Left renal cortex interstitium (tissue), 4 donors: ENCODE measurements around the gene TMEM38A. TPM values are rescaled to one million over a fixed set of nuclear protein-coding genes. Genes with fewer than 3 reads are reported as not detected.
"Not testable (repeated sequence)": the region's sequence is repeated elsewhere in the genome, so short reads cannot be mapped to it uniquely, and the experiment has no call there.

Source experiments
- DNase-seq, 4 donors: peaks; one replicate each; pipeline ENCODE4 v3.0.0-alpha.2; 2013; ENCODE audit warnings: low read depth in 4 of 4, low spot score in 2 of 4, missing footprints in 1 of 4
- polyA plus RNA-seq, 4 donors: library from polyadenylated mRNA; unstranded; fragments of 120-200 nt; gene quantifications; one replicate each; pipeline ENCODE4 v1.2.1, GENCODE V29; 2013; ENCODE audit not compliant: insufficient read length in 4 of 4

The TMEM38A gene
- polyA plus RNA-seq, 4 donors, result 6.0 to 12.7 (median 8.8) TPM

DNA sequence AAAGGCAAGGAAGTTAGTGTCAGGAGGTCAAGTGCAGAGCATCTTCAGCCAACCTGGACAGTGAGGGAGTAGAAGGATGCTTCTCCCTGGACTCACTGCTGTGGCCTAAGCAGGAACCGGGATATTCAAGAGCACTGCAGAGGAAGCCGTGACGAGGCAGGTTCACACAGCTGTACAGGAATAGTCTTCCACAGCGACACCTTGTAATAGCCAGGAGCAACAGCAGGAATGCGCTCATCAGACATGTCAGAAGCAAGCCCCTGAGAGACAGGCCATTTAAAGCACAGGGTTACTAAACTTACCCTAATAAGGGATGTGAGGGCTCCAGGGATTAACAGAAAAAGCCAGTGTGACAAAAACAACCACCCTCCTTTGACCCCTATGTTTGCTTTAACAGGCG is 29.5 kb upstream of the TMEM38A start:
- DNase-seq, result no peak

DNA sequence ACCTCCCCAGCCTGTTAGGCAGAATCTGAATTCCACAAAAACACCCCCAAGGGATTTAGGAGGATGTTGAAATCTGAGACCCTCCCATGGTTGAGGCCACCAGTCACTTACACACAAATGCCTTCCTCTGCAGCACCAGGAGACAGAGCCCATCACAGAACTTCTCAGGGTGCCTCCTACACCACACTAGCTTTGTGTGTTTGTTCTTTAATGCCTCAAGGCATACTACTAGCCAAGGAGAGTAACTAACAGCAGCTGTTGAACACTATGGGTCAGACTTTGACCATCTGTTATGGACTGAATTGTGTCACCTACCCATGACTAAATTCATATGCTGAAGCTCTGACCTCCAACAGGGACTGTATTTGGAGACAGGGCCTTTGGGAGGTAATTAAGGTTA is 23.4 kb upstream of the TMEM38A start:
- DNase-seq, result no peak

DNA sequence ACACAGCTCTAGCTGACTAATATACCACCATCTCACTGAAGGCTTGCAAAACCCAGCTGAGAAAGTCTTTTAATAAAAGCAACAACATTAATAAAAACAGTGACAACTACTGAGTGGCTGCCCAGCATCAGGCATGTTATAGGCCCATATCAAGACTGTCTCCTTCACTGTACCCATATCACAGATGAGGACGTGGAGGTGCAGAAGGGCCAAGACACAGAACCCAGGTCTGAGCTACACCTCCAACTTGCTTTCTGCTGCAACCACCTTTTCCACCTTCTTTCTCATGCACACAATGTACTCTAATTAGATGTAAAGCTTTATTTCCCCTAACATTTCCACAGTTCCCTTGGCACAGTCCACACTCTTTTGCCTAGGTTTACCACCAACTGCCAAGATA is 22.3 kb upstream of the TMEM38A start:
- DNase-seq, result no peak

DNA sequence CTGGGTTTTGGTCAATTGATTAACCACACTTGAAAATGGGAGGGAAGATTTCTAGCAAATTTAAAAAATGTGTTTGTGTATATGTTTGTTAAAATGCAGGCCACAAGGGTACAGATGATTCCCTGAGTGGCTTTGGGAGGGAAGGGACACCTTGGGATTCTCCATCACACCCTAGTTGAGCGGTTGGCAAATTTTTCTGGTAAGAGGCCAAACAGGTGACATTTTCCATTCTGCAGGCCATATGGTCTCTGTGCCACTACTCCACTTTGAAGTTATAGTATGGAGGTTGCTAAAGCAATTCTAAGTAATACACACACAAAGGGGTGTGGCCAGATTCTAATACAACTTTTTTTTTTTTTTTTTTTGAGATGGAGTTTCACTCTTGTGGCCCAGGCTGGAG is 20.0 kb upstream of the TMEM38A start:
- no peak for DNase-seq

DNA sequence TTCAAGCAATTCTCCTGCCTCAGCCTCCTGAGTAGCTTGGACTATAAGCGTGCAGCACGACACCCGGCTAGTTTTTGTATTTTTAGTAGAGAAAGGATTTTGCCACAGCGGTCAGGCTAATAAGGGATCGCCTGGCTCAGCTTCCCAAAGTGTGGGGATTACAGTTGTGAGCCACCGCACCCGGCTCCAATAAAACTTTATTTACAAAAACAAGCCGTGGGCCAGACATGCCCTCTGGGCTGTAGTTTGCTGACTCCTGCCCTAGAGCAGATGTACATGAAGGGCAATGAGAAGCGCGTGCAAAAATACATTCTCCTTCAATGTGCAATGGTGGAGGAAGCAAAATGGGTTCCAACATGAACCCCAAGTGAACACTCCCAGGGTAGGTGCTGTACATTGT is 19.2 kb upstream of the TMEM38A start:
- DNase-seq, result no peak

DNA sequence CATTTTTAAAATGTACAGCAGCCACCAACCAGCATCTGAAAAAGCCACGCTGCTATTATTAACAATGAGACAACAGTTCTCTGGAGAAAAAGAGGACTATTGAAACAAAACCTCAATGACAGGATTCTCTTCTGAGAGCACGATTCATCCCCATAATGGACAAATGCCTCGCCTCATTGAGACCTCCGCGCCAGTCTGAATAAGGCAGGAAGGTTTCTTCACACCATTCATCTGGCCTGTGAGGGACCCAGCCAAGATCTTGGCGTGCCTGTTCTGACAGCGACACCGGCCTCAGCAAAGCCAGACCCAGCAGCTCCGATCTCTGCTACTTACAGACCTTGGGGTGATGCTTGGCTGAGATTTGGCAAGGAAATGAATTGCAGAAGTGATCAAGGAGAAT is 15.8 kb upstream of the TMEM38A start:
- DNase-seq, result no peak

DNA sequence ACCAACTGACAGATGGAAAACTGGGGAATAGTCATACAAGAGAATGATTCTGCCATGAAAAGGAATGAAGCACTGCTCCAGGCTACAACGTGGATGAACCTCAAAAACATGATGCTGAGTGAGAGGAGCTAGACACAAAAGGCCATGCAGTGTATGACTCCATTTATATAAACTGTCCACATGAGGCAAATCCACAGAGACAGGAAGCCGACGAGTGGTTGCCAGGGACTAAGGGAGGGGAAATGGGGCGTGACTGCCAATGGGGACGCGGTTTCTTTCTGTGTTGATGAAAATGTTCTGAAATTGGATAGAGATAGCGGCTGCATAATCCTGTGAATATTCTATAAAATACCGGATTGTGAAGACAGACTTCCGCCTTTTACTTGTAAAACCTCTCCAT is 11.2 kb upstream of the TMEM38A start:
- no peak for DNase-seq

DNA sequence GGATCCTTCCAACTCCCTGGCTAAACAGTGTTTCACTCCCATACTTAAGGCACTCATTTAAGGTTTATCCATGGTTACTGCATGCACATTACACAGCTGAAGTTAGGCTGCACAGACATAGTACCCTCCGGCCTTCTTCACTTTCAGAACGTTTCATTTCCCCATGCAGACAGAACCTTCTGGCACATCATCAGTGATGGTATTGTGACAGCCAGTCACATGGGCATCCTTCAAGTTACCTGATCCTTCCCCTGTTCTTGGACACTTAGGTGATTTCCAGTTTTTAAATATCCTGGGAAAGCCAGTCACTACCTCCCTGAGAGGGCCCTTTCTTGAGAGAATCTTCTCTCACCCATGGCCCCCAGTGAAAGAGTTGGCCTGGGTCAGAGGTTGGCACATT is 10.1 kb upstream of the TMEM38A start:
- no peak for DNase-seq

DNA sequence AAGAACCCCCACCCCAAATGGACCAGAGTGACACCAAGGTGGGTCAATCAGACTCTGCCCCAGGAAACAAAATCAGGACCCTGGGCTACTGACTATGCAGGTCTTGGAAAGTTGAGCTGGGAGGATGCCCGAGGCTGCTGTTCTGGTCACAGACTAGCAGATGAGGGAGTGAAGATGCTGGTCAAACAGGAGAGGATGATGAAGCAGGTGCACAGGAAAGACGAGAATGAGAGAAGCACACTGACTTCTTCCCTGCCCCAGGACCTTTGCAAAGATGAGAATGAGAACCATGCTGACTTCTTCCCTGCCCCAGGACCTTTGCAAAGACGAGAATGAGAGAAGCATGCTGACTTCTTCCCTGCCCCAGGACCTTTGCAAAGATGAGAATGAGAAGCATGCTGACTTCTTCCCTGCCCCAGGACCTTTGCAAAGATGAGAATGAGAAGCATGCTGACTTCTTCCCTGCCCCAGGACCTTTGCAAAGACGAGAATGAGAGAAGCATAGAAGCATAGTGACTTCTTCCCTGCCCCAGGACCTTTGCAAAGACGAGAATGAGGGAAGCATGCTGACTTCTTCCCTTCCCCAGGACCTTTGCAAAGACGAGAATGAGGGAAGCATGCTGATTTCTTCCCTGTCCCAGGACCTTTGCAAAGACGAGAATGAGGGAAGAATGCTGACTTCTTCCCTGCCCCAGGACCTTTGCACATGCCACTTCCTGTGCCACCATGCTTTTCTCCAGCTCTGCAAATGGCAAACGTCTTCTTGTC is 9.3 kb upstream of the TMEM38A start:
- DNase-seq, result not testable (repeated sequence)

DNA sequence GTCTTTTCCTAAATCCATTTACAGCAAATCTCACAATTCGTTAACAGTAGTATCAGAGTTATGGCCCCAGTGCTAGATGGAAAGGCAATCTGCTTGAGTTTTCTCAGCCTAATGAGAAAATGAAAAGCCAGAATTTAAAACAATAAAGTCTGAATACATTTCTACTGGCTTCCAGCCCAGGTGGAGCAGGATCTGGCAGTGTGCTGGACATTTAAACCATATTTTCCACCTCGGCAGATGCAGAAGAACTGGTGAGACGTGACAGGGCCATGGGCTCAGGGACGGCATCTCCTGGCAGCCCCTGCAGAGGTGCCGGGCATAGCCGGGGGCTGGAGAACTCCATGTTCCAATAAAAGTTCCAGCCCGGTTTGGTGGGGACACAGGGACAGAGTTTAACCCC is 8.1 kb upstream of the TMEM38A start:
- no peak for DNase-seq

DNA sequence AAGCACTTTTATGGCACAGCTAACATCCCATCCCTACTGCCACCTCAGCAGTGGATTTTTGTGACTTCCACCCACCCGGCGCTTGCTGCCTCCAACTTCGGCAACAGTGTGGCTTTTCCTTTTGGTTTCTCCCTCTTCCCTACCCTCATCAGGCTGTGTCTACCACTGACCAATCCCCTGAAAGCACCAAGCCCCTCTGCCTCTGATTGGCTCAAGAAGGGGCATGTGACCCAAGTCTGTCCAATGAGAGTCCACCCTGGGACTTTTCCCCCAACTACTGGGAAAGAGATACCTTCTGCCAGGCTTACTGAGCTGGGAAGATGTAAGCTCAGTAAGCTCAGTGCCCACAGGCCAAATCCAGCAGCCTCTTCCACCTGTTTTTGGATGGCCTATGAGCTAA is 6.8 kb upstream of the TMEM38A start:
- no peak for DNase-seq

DNA sequence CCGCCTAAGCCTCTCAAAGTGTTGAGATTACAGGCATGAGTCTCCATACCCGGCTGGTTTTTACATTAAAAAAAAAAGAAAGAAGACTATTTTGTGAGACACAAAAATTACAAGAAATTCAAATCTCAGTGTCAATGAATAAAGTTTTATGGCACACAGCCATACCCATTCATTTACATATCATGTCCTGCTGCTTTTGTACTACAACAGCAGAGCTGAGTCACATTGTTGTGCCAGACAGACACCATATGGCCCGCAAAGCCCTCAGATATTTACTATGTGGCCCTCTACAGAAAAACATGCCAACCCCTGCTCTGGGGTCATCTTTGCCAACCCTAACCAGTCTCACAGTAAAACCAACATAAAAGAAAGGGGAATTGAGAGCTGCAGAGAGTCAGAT is 6.3 kb upstream of the TMEM38A start:
- no peak for DNase-seq

DNA sequence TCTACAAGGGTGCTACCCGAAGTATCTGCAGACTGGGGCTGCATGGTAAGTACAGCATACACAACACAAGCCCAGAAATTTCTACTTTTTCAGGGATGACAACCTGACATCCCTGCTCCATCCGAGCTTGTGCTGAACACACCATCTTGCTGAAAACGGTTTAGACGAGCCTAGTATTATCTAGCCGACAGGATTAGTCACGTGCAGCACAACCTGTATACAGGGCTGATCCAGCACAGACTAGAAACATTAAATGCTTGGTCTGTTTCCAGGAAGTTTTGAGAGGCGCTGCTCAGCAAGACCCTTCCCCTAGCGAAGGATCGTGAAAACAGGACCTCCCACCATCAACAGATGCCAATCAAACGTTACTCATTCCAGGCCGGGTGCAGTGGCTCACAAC is 5.2 kb upstream of the TMEM38A start:
- no peak for DNase-seq

DNA sequence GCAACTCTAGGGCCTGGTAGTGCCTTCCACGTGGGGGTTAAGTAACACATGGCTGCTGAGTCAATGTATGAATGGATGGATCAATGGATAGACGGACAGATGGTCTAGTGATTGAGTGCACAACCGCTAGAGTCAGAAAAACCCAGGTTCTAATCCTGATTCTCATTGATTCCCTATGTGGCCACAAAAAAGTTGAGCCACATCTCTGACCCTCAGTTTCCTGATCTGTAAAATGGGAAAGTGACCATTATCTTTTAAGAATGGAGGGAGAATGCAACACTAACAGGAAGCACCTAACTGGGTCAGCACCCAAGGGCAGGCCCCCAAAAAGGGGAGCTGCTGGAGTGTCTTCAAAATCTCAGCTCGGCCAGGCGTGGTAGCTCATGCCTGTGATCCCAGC is 3.6 kb upstream of the TMEM38A start:
- no peak for DNase-seq

DNA sequence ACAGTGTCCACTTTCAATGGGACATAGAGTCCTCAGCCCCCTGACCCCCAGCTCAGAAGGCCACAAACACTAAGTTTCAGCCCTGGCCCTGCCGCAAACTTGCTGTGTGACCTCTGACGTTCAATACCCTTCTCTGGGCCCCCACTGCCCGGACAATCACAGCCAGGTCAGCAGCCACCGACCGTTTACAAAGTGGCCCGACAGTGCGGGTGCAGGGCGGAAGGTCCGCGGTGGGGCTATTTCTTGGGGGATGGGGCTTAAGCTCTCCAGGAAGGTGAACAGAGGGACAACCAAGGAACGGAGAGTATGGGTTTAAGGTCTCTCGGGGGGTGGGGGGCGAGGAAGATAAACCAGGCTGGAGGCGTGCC is 1.5 kb upstream of the TMEM38A start:
- no peak for DNase-seq

DNA sequence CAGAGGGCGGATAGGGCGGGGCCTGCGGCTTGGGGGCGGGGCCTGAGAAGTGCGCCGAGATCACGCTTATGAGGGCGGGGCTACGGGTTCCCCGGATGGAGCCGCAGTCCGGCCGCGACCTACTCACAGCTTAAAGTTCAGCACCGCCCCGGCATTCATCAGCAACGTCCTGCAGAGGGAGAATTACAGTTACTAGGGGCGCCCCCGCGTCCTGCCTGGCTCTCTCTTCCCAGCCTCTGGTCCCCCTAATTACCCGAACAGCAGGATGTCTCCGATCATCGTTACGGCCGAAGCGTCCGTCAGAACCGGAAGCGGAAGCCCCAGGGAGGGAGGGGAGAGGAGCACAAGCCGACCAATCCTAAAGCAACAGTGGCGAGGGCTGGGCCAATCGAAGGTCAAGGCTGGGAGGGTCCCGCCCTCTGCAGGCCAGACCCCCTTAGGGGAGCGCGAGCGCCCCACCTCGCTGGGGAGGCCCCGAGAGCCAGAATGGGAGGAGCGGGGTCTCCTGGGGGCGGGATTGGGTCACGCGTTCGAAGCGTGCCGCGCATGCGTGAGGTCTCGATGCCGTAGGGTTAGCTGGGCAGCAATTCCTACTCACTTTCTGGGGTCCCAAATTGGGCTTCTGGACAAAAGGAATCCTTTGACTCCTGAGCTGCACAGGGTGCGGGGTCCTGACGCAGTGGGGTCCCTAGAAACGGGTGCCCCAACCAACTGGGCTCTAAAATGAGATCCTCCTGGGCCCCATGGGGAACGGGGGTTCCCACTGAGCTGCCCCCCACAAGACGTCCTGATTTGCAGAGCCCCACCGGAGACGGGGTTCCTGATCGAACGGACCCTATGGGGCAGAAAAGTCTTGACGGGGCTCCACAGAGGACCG is 869 bp upstream of the TMEM38A start, which contains the start of gene SMIM7:
Gene SMIM7, minus strand, starts transcription at position 313 of the 877 bp plus-strand sequence. Its CDS starts 34 bp downstream, at position 279.
- DNase-seq, result peak; percentile 97 to 99 (median 98)

DNA sequence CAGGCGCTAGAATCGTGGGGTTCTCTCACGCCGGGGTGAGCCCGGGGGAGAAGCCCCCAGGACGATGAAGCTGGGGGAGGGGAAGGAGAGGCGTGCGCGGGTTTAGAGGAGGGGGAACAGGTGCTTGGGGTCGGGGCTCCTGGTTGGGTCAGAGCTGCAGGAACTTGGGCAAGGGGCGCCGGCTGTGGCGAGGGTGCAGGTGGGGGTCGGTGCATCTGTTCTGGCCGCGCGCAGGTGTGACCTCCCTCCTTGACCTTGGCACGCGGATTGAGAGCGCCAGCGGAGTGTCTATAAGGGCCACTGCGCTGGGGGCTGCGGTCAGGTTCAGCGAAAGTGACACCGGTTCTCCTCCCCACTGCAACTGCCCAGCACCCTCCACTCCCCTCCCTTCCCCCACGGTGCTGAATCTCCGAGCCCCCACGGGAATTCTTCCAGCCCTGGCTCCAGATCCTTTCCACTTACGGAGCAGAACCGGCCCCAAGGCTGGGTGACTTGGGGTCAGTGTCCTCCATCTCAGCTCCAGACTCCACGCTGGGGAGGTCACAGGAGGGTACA is 618 bp downstream of the TMEM38A start:
- peak in 1 of 4 donors; percentile 2 for DNase-seq

DNA sequence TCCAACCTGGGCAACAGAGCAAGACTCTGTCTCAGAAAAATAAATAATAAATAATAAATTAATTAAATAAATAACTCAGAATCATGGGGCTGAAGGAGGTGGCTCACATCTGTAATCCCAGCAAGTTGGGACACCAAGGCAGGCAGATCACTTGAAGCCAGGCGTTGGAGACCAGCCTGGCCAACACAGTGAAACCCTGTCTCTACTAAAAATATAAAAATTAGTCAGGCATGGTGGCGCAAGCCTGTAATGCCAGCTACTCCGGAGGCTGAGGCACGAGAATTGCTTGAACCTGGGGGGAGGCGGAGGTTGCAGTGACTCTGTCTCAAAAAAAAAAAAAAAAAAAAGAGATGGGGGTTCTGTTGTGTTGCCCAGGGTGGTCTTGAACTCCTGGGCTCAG is 7.2 kb downstream of the TMEM38A start:
- DNase-seq, result no peak

DNA sequence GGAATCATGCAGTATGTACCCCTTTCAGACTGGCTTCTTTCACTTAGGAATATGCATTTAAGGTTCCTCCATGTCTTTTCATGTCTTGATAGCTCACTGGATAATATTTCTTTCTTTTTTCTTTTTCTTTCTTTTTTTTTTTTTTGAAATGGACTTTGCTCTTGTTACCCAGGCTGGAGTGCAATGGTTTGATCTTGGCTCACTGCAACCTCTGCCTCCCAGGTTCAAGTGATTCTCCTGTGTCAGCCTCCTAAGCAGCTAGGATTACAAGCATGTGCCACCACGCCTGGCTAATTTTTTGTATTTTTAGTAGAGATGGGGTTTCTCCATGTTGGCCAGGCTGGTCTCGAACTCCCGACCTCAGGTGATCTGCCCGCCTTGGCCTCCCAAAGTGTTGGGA is 7.8 kb downstream of the TMEM38A start:
- not testable (repeated sequence) for DNase-seq

DNA sequence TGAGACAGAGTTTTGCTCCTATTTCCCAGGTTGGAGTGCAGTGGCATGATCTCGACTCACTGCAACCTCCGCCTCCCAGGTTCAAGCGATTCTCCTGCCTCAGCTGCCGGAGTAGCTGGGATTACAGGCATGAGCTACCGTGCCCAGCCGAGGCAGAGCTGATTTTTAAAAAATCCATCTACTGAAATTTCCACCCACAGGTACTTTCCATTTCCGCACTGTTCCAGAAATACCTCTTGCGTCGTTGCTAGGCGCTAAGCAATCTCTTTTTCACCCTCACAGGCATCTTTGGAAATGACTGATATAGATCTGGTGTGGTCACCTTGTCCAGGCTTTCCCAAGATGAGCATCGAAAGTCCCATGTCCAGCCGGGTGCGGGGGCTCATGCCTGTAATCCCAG is 9.4 kb downstream of the TMEM38A start:
- no peak for DNase-seq

DNA sequence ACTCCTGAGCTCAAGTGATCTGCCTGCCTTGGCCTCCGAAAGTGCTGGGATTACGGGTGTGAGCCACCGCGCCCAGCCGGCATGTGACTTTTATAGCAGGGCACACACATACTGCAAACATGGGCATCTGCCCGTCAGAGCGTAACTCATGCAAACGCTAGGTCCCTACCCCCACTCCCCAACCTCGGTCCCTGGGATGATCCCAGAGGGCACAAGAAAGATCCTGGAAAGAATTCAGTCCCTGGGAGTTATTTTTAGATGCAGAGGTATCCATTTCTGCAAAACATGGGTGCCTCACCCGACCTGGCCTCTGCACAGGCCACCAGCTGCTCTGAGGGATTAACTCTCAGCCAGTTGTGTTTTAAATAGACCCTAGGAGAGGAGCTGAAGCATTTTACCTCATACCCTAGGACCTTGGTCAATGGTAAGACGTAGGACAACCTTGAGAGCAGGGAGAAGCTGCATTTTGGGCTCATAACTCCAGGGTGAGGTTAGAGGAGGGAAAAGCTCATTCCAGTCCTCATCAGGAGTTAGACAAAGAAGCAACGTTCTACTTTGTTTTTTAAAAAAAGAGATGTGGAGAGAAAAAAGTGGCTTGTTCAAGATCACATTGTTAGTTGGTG is 10.8 kb downstream of the TMEM38A start:
- DNase-seq, result no peak
